IPS-NIHi11 (cell line): Measurements from ENCODE around the gene MROH9.
"Not testable (repeated sequence)": the region's sequence is repeated elsewhere in the genome, so short reads cannot be mapped to it uniquely, and the experiment has no call there.

Source experiments
- DNase-seq: peaks from one replicate; pipeline ENCODE4 v3.0.0; 2012; ENCODE audit warnings: mixed read lengths, low spot score

The MROH9 gene

GRCh38 chr1:170935231-170935630 is at the start of gene MROH9:
Gene MROH9, plus strand, starts transcription at chr1:170935534. Its CDS starts 10,023 bp downstream, at chr1:170945557.
- DNase-seq: no peak

DNA sequence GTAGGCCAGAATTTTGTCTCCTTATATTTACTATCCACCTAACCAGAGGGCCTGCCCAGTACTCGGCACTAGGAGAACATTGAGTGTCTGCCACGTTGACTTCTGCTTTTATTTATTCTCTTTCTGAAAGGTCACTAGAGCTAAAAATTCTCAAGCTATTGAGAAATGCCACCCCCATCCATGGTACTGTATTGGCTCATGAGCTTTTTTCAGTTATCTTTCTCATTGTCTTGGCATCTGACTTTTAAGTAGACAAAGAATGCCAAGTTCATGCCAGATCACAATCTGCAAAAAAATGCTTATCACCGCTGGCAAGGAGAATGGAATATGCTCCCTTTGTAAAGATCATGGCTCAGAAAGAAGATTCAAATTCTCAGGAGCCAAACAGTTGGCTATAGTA is 49.8 kb upstream of the MROH9 start:
- DNase-seq: no peak

DNA sequence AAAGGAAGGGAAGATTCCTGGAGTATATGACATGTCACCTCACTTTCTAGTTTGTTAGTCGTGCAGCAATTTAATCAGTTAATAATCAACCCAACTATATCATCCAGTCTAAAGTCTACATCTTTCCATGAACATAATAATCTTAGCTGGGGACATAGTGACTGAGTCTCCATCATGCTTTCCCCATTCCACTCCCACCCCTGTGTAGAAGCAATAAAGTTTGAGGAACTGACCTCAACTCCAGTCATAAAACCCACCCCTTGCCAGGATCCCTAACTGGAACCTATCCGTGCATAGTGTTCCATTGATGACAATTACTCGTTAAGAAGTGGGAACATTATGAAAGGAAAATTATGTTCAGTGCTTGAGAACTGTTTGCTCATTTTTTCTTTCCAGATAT is 48.9 kb upstream of the MROH9 start:
- DNase-seq: no peak

DNA sequence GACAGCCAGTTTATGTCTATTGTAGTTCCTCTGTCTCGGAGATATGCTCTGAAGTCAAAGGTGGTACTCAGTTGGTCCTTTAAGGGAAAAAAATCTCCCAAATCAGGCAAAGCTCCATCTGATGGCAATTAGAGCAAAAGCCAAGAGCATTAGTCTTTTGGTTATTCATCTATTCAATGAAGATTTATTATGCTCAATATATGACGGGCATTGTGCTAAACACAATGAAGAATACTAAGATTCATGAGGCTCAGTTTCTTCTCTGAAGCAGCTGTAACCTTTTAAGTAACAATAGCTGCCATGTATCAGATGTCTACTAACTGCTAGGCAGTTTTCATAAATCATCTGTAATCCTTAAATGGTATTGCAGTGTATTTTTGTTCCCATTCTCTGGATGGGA is 47.6 kb upstream of the MROH9 start:
- no peak for DNase-seq

GRCh38 chr1:170891872-170892271 is 43.5 kb upstream of the MROH9 start:
- no peak for DNase-seq

GRCh38 chr1:170893655-170894297 is 41.6 kb upstream of the MROH9 start:
- no peak for DNase-seq

DNA sequence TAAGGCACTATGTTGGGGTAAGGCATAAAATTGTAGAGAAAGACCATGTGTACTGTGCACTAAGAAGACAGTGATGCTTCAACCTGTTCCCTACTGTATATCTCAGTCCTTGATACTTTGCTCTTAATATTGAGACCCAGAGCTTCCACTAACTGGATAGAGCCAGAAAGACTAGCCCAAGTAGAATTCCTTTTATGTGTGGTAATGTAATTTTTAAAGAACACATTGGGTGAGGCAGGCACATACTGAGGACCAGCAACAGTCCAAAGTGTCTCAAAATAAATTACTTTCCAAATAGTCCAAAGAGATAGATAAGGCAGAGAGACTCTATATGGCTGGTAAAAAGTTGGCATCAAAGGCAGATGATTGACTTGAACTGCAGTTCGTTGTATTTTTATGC is 31.4 kb upstream of the MROH9 start:
- no peak for DNase-seq

DNA sequence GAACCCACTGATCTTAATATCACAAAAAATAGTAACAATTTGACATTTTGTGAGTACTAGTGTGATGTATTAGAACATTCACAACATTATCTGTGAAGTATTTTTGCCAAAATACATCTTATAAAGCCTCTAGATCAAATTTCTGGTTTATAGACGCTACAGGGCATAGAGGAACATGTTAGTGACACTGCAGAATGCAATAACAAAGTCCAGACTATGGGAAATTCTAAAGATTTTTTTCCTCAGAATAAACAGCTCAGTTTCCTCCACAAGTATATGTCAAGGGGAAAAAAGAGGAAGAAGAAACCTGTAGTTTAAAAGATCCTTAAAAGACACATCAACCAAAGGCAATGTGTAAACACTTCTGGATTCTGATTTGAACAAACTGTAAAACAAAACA is 26.4 kb upstream of the MROH9 start:
- DNase-seq: no peak

DNA sequence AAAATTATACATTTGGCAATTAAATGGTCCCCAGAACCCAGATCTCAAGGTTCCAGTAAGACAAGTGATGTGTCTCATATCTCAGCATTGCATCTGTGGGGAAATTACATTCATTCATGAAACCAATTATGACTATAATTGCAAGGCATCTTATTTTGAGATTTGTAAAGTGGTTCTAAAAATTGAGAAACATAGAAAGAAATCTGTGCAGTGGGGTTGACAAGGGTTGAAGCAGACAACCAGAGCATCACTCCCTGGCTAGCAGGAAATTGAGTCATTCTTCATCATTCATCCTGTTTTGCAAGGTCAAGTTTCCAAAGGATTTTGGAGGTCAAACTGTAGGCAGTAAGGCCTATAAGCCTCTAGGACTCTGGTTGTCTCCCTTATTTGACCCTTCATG is 25.1 kb upstream of the MROH9 start:
- no peak for DNase-seq

- DNase-seq: no peak
Measured at GRCh38 chr1:170917373-170917772, 18.0 kb upstream of the MROH9 start.

DNA sequence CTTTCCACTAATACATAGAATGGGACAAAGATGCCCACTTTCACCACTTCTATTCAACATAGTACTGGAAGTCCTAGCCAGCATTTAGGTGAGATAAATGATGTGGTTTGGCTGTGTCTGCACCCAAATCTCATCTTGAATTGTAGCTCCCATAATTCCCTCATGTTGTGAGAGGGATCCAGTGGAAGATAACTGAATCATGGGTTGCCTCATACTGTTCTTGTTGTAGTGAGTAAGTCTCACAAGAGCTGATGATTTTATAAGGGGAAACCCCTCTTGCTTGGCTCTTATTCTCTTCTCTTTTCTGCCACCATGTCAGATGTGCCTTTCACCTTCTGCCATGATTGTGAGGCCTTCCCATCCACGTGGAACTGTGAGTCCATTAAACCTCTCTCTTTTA is 10.7 kb upstream of the MROH9 start:
- not testable (repeated sequence) for DNase-seq

- DNase-seq: peak; percentile 9
Measured at GRCh38 chr1:170927955-170928840, 7.1 kb upstream of the MROH9 start.

- DNase-seq: no peak
Measured at GRCh38 chr1:170929412-170929834, 5.9 kb upstream of the MROH9 start.

DNA sequence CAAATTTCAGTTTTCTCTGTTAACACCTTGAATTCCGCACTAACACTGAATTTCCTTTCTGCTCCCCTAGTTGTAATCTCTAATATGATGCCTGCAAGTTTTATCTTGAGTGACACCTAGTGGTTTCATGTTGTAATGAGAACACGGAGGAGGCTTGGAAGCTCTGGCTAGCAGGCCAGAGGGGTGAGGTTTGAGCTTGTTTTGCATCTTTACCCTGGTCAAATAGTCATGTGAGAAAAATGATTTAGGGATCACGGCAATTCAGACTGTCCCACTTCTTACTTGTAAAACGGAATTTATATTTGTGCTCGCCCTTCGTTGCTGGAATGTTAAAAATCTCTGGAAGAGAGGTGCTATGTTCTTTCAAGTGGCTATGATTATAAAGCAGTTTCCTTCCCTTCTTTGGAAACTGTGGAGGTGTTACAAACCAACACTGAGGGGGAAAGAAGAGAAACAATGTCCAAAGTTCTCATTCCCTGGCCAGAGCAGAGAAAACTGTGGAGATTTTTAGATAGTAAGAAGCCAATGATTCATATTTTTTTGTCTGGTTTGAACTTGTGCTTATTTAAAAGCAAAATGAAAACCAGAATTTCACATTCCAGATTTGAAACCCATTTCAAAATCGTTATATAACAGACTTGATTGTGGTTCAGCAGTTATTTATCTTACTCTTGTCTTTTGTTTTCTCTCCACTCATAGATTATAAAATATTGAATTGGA is 5.3 kb upstream of the MROH9 start:
- peak; percentile 76 for DNase-seq

- DNase-seq: no peak
Measured at GRCh38 chr1:170931650-170932049, 3.7 kb upstream of the MROH9 start.

DNA sequence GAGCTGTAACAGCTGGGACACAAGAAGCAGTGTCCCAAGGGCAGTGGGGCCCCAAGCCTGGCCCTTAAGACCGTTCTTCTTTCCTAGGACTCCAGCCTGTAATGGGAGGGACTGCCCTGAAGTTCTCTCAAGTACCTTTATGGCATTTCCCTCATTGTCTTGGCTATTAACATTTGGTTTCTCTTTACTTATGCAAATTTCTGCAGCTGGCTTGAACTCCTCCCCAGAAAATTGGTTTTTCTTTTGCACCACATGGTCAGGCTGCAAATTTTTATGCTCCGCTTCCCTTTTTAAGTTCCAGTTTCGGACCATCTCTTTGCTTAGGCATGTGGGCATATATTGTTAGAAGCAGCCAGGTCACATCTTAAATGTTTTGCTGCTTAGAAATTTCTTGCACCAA is 3.1 kb upstream of the MROH9 start:
- DNase-seq: no peak

DNA sequence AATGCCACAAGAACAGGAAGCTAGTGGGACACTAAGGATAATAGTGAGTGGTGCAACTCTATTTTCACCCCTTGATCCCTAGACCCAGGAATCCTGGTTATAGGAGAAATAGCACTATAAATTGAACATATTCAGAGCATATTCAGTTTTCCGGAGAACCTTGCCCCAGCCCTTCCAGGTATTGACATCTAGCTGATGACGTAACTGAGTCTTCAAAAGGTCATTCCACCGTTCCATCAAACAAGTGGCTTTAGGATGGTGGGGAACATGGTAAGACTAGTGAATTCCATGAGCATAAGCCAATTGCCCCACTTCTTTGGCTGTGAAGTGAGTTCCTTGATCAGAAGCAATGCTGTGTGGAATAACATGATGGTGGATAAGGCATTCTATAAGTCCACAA is 2.9 kb downstream of the MROH9 start:
- no peak for DNase-seq

GRCh38 chr1:170939476-170939875 is 4.1 kb downstream of the MROH9 start:
- DNase-seq: no peak

DNA sequence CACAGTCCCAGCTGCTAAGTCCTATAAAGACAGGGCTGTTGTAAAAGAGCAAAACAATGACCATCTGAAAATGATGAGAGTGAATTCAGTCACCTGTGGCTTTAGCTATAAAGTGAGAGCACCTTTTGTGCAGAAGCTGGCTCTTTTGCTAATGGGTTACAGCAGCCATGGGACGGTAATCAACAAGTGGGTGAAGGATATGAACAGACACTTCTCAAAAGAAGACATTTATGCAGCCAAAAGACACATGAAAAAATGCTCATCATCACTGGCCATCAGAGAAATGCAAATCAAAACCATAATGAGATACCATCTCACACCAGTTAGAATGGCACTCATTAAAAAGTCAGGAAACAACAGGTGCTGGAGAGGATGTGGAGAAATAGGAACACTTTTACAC is 16.4 kb downstream of the MROH9 start:
- not testable (repeated sequence) for DNase-seq

- no peak for DNase-seq
Measured at GRCh38 chr1:170959385-170959784, 24.1 kb downstream of the MROH9 start.

- DNase-seq: no peak
Measured at GRCh38 chr1:170964506-170964905, 29.2 kb downstream of the MROH9 start.

DNA sequence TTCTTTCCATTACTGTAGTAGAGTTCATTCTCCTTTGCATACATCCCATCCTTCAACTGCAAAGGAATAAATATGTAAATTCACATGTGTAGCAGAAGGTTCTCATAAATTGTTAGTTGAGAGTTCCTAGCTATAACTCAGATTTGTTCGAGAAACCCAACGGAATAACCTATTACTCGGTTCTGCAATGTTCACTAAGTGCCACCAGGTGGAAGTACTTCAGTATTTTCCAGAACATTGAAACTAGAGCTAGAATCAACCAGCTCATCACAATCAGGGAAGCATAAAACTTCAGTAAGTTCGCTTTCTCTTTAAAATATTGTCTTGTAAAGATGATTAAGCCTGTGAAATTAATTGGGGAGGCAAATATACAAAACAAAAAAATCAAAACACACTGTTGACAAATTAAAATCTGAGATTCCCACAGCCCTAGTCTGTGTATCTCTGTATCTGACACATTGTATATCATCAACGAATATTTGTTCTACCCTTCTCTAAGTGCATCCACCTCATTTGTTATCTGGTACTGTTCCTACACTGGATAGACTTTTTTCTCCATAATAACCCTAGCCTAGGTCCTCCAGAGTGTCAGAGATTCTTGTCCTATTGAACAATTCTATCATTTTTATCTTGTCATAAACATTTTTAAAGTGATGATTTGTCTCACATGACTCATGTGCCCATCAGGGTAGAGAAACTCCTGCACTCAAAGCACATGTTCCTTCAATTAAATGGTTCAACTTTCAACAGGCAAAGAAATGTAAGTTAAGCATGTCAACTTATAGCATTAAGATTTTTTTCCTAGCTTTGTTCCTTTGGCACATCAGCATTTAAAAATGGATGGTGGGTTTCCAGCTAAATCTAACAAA is 31.9 kb downstream of the MROH9 start:
- DNase-seq: peak; percentile 30
